Suprapubic skin (tissue), 4 donors: ENCODE data around the gene CCDC14. TPM values are rescaled to one million over a fixed set of nuclear protein-coding genes. Genes with fewer than 3 reads are reported as not detected.
"Not testable (repeated sequence)": the region's sequence is repeated elsewhere in the genome, so short reads cannot be mapped to it uniquely, and the experiment has no call there.

Experiments used
- DNase-seq, 2 donors: peaks; one replicate each; pipeline ENCODE4 v3.0.0-alpha.2; 2019; ENCODE audit warnings: low spot score in 2 of 2
- H3K27ac ChIP-seq: fragments of 200-600 bp; sonication (generic); one replicate; pipeline ENCODE4 v1.5.1; 2019
- H3K27me3 ChIP-seq: fragments of 200-600 bp; sonication (generic); one replicate; pipeline ENCODE4 v1.5.1; 2019
- H3K36me3 ChIP-seq: fragments of 200-600 bp; sonication (generic); one replicate; pipeline ENCODE4 v1.5.1; 2019
- H3K4me1 ChIP-seq: fragments of 200-600 bp; sonication (generic); one replicate; pipeline ENCODE4 v1.5.1; 2019
- H3K4me3 ChIP-seq: fragments of 200-600 bp; sonication (generic); one replicate; pipeline ENCODE4 v1.5.1; 2019; ENCODE audit warnings: mild to moderate bottlenecking
- H3K9me3 ChIP-seq: fragments of 200-600 bp; sonication (generic); one replicate; pipeline ENCODE4 v1.5.1; 2019
- EP300 ChIP-seq: sonication (generic); formaldehyde crosslinking; IDR thresholded peaks from one replicate; pipeline ENCODE4 v1.6.1; 2017; ENCODE audit warnings: antibody characterized with exemption
- POLR2A ChIP-seq, 2 donors: fragments of 450-650 bp; IDR thresholded peaks; one replicate each; pipeline ENCODE4 v1.6.1; 2017; ENCODE audit warnings: antibody characterized with exemption in 2 of 2, mild to moderate bottlenecking in 2 of 2, moderate library complexity in 2 of 2
- POLR2AphosphoS5 ChIP-seq, 3 donors: sonication (generic); formaldehyde crosslinking; IDR thresholded peaks; one replicate each; pipeline ENCODE4 v1.6.1; 2017; ENCODE audit warnings: antibody characterized with exemption in 3 of 3
- WGBS: methylation state at CpG from one replicate; pipeline ENCODE4 v1.1.5; 2018; 5-methylcytosine and 5-hydroxymethylcytosine counted together
- total RNA-seq, 4 donors: library from RNA; depleted of rRNA; stranded (reverse); fragments of >200 nt; gene quantifications; one replicate each; pipeline ENCODE4 v1.1.0, GENCODE V29; 2016
- TF ChIP-seq, protein P1 (sequence below), 2 donors: fragments of 200-600 bp in 1 of 2; fragments of 450-650 bp in 1 of 2; sonication (generic) in 1 of 2; IDR thresholded peaks; one replicate each; pipeline ENCODE4 v1.5.1; 2016 to 2019; ENCODE audit warnings: antibody characterized with exemption in 2 of 2, mild to moderate bottlenecking in 1 of 2, moderate library complexity in 1 of 2

CCDC14 gene
- total RNA-seq, 4 donors from 2014 or later: 10.8 to 73.5 (median 28.0) TPM

DNA sequence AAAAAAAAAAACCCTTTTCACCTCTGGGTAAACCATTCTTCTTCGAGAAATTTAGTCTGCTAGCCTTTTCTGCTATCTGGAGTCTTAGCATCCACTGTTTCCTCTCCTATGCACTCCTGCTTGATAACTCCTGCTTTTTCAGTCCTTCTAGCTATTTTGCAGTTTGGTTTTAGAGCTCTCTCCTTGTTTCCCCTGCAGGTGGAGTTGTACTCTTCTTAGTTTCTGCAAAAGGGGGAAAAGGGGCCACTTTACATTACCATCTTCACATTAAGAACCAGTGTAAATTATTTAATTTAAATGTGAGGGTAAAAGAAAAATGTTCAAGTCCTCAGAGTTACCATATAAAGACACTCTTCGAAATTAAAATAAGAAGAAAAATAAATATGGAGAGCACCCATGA lies 53.3 kb downstream of the CCDC14 start:
- WGBS: 75% methylated on average over 2 of the region's 2 CpGs
- H3K4me1 ChIP-seq: no peaks in the 10 kb centered on the region
- H3K9me3 ChIP-seq: no peaks in the 10 kb centered on the region
- no peaks in the 10 kb centered on the region for H3K27me3 ChIP-seq
- H3K27ac ChIP-seq: no peak overlapping the region
- H3K36me3 ChIP-seq: no peaks in the 10 kb centered on the region
- H3K4me3 ChIP-seq: no peak overlapping the region
- TF ChIP-seq, protein P1, sequence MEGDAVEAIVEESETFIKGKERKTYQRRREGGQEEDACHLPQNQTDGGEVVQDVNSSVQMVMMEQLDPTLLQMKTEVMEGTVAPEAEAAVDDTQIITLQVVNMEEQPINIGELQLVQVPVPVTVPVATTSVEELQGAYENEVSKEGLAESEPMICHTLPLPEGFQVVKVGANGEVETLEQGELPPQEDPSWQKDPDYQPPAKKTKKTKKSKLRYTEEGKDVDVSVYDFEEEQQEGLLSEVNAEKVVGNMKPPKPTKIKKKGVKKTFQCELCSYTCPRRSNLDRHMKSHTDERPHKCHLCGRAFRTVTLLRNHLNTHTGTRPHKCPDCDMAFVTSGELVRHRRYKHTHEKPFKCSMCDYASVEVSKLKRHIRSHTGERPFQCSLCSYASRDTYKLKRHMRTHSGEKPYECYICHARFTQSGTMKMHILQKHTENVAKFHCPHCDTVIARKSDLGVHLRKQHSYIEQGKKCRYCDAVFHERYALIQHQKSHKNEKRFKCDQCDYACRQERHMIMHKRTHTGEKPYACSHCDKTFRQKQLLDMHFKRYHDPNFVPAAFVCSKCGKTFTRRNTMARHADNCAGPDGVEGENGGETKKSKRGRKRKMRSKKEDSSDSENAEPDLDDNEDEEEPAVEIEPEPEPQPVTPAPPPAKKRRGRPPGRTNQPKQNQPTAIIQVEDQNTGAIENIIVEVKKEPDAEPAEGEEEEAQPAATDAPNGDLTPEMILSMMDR (IDR thresholded peaks at IDR 0.05): no peak
- no peak for DNase-seq

DNA sequence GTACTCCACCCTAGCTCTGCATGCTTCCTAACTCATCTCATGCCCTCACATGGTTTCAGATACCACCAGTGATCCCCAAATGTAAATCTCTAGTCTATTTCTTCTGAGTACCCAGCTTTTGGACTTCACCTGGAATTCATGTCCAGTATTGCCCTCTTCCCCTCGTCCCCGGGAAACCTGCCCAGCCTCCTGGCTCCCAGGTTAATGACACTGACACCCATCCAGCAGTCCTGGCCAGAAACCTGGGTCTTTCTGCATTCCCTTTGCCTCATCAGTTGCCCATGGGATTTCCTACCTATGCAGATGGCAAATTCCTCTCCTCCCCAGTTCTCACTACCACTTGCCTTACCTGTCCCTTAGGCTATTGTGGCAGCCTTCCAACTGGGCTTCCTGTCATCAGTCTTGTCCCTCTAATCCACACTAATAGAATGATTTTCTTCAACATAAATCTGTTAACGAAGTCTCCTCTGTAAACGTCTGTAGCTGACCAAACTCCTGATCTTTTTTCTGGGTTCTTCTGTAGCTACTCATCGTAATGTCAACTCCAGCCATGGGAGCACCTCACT lies 61.6 kb downstream of the CCDC14 start:
- no peaks in the 10 kb centered on the region for H3K36me3 ChIP-seq
- no peaks in the 10 kb centered on the region for H3K27me3 ChIP-seq
- no peak overlapping the region for H3K4me3 ChIP-seq
- 80% methylated on average over 5 of the region's 5 CpGs for WGBS
- H3K27ac ChIP-seq: no peak overlapping the region
- DNase-seq: no peak
- no peak for TF ChIP-seq POLR2AphosphoS5 (IDR thresholded peaks at IDR 0.05)
- TF ChIP-seq, protein P1 (IDR thresholded peaks at IDR 0.05): no peak
- TF ChIP-seq EP300: no peak
- TF ChIP-seq POLR2A (IDR thresholded peaks at IDR 0.05): no peak
- no peaks in the 10 kb centered on the region for H3K4me1 ChIP-seq
- H3K9me3 ChIP-seq: no peaks in the 10 kb centered on the region

DNA sequence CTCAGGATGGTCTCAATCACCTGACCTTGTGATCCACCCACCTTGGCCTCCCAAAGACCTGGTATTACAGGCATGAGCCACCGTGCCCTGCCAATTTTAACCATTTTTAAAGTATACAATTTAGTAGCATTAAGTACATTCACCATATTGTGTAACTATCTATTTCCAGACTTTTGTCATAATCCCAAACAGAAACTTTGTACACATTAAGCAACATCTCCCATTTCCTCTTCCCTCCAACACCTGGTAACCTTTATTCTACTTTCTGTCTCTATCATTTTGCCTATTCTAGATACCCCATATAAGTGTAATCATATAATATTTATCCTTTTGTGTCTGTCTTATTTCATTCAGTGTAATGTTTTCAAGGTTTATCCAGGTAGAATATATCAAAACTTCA lies 68.0 kb downstream of the CCDC14 start:
- no peak for TF ChIP-seq POLR2A (IDR thresholded peaks at IDR 0.05)
- no peak for TF ChIP-seq POLR2AphosphoS5 (IDR thresholded peaks at IDR 0.05)
- no peak for TF ChIP-seq EP300
- TF ChIP-seq, protein P1 (IDR thresholded peaks at IDR 0.05): no peak
- Histone ChIP-seq H3K9me3 (peaks cover 6% of the 10 kb centered on the region), H3K4me3 (no peak overlapping the region), H3K27ac (no peak overlapping the region), H3K27me3 (no peaks in the 10 kb centered on the region), H3K4me1 (no peaks in the 10 kb centered on the region), H3K36me3 (no peaks in the 10 kb centered on the region)
- WGBS: 93% methylated on average over 1 of the region's 1 CpG
- DNase-seq: no peak

DNA sequence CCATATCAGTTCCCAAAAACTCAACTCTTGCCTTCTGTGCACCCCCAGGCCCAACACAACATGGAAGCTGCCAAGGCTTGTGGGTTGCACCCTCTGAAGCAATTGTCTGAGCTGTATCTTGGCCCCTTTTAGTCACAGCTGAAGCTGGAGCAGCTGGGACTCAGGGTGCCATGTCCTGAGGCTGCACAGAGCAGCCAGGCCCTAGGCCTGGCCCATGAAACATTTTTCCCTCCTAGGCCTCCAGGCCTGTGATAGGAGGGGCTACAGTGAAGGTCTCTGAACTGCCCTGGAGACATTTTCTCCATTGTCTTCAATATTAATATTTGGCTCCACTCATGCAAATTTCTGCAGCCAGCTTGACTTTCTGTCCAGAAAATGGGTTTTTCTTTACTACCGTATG lies 68.8 kb downstream of the CCDC14 start:
- WGBS: 0% methylated on average over 1 of the region's 1 CpG

DNA sequence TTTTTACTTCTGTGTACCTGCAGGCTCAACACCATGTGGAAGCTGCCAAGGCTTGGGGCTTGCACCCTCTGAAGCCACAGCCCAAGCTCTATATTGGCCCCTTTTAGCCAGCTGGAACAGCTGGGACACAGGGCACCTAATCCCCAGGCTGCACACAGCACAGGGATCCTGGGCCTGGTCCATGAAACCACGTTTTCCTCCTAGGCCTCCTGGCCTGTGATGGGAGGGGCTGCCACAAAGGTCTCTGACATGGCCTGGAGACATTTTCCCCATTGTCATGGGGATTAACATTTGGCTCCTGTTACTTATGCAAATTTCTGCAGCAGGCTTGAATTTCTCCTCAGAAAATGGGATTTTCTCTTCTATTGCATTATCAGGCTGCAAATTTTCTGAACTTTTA lies 70.0 kb downstream of the CCDC14 start:
- H3K9me3 ChIP-seq, H3K36me3 ChIP-seq, H3K4me3 ChIP-seq, DNase-seq, H3K27me3 ChIP-seq, H3K27ac ChIP-seq, H3K4me1 ChIP-seq: not testable (repeated sequence)
- WGBS: 50% methylated on average over 1 of the region's 1 CpG

More for the DNA sequence above, 68.8 kb downstream of the CCDC14 start:
- Histone ChIP-seq H3K9me3 (peaks cover 6% of the 10 kb centered on the region), H3K27ac (no peak overlapping the region), H3K4me1 (no peaks in the 10 kb centered on the region), H3K27me3 (no peaks in the 10 kb centered on the region), H3K36me3 (no peaks in the 10 kb centered on the region), H3K4me3 (no peak overlapping the region)
- TF ChIP-seq POLR2AphosphoS5 (IDR thresholded peaks at IDR 0.05) (no peak), EP300 (no peak), POLR2A (IDR thresholded peaks at IDR 0.05) (no peak)
- TF ChIP-seq, protein P1 (IDR thresholded peaks at IDR 0.05): no peak
- no peak for DNase-seq

DNA sequence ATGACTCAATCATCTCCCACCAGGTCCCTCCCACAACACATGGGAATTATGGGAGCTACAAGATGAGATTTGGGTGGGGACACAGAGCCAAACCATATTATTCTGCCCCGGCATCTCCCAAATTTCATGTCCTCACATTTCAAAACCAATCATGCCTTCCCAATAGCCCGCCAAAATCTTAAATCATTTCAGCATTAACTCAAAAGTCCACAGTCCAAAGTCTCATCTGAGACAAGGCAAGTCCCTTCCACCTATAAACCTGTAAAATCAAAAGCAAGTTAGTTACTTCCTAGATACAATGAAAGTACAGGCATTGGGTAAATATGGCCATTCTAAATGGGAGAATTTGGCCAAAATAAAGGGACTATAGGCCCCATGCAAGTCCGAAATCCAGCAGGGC lies 70.9 kb downstream of the CCDC14 start:
- H3K4me3 ChIP-seq, H3K36me3 ChIP-seq, DNase-seq, H3K27ac ChIP-seq, H3K27me3 ChIP-seq, H3K9me3 ChIP-seq, H3K4me1 ChIP-seq: not testable (repeated sequence)
- 100% methylated on average over 3 of the region's 3 CpGs for whole genome bisulfite sequencing
